ENCODE measurements around the gene ZBTB38.
A peak's percentile ranks its signal among the peaks of the same experiment; 100 is the strongest.

The ZBTB38 gene

GRCh38 chr3:141341536-141341935, 26.8 kb upstream of the ZBTB38 start:
- DNase-seq: no peak

GRCh38 chr3:141342386-141342785, 25.9 kb upstream of the ZBTB38 start:
- DNase-seq: no peak

GRCh38 chr3:141343077-141343476, 25.2 kb upstream of the ZBTB38 start:
- DNase-seq: no peak

- DNase-seq: no peak
Measured at GRCh38 chr3:141343865-141344271, 24.4 kb upstream of the ZBTB38 start.

- DNase-seq: no peak
Measured at GRCh38 chr3:141345528-141345927, 22.8 kb upstream of the ZBTB38 start.

GRCh38 chr3:141346007-141346406, 22.3 kb upstream of the ZBTB38 start:
- no peak for DNase-seq

- no peak for DNase-seq
Measured at GRCh38 chr3:141346418-141346817, 21.9 kb upstream of the ZBTB38 start.

GRCh38 chr3:141346839-141347238, 21.5 kb upstream of the ZBTB38 start:
- no peak for DNase-seq

- peak; percentile 43 for DNase-seq
Measured at GRCh38 chr3:141348837-141349236, 19.5 kb upstream of the ZBTB38 start.

- no peak for DNase-seq
Measured at GRCh38 chr3:141349711-141350110, 18.6 kb upstream of the ZBTB38 start.

- no peak for DNase-seq
Measured at GRCh38 chr3:141350666-141351065, 17.6 kb upstream of the ZBTB38 start.

- no peak for DNase-seq
Measured at GRCh38 chr3:141352262-141352984, 15.9 kb upstream of the ZBTB38 start.

GRCh38 chr3:141353652-141354495, 14.4 kb upstream of the ZBTB38 start:
- DNase-seq: no peak

- DNase-seq: no peak
Measured at GRCh38 chr3:141354517-141354916, 13.8 kb upstream of the ZBTB38 start.

- DNase-seq: no peak
Measured at GRCh38 chr3:141355242-141355641, 13.1 kb upstream of the ZBTB38 start.

- DNase-seq: no peak
Measured at GRCh38 chr3:141356046-141356445, 12.3 kb upstream of the ZBTB38 start.

GRCh38 chr3:141360888-141361598, 7.3 kb upstream of the ZBTB38 start:
- DNase-seq: peak; percentile 90

- DNase-seq: no peak
Measured at GRCh38 chr3:141362736-141363135, 5.6 kb upstream of the ZBTB38 start.

GRCh38 chr3:141365201-141365600, 3.1 kb upstream of the ZBTB38 start:
- no peak for DNase-seq

GRCh38 chr3:141366285-141367037, 1.8 kb upstream of the ZBTB38 start:
- DNase-seq: peak; percentile 96

GRCh38 chr3:141367038-141367730, 1.1 kb upstream of the ZBTB38 start:
- peak; percentile 100 for DNase-seq

All from EL (cell line).